Activated effector memory CD4-positive, alpha-beta T cell treated with Interleukin-2 at 50 U/mL for 16 hours (primary cell): ENCODE measurements around the gene MTIF3.
A peak's percentile ranks its signal among the peaks of the same experiment; 100 is the strongest.

Source experiments
- DNase-seq: peaks from one replicate; pipeline ENCODE4 v3.0.0-alpha.2; 2020

The MTIF3 gene

DNA sequence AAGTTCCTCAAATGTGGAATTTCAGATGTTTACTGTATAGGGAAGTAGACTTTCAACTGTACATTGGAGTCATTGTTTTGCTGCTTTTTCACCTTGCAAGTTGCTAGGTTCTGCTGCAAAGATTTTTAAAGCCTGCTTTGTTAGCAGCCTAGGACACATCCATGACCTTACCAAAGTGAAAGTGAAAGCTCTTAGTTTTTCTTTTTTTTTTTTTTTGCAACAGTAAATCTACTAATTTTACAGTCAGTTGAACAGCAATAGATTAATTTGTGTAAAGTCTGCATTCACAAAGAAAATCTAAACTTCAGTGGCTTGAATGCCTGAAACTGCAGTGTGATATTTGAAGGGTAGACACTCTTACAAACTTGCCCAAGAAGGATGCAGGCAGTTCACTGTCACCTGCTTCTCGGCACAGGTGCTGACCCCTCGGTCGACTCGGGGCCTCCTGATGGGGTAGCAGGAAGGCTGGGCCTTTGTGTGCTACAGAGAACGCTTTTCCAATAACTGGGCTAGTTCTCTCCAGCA lies 5.0 kb upstream of the MTIF3 start:
- no peak for DNase-seq

DNA sequence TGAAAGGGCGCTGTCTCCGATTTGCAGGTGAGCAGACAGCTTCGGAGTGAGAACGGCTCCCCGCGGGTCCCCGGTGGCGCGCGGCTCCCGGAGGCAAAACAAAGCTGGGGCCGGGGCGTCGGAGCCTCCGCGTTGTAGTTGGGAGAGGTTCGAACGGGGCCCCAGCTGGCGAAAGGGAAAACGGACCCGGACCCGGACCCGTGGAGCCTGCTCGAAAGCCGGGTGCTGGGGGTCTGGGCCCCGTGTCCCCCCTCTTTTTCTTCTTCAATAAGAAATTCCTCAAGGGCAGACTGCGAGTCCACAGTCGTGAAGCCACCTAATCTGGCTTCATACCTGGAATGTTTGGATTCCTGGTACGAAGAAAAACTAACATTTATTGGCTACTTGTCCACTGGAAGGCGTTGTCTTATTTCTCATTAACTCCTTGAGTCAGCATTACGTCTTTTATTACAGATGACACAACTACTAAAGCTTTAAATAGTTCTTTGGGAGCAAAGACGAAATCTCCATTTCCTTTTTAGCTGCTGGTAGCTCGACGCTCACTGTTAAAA lies 632 bp upstream of the MTIF3 start:
- no peak for DNase-seq

DNA sequence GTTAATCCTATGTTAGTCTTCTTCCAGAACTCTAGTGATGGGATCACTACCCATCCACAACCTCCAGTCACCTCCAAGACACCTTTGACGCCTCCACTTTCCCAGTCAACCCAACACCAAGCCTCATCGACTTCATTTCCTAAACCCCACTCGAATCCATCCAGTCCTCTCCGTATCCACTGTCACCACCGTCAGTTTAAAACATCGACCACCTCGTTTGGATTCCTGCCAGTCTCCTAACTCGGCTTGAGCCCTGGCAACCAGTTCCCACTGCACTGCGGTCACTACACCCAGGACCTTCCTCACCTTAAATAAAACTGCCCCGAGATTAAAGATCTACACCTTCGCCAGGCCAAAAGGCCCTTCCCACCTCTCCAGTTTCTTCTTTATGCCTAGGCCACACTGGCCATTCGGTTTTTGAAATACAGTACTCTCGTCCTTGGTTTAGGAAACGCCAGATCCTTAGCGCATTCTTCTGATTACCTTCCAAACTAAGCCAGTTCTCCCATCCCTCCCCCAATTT lies 1.2 kb downstream of the MTIF3 start:
- no peak for DNase-seq

DNA sequence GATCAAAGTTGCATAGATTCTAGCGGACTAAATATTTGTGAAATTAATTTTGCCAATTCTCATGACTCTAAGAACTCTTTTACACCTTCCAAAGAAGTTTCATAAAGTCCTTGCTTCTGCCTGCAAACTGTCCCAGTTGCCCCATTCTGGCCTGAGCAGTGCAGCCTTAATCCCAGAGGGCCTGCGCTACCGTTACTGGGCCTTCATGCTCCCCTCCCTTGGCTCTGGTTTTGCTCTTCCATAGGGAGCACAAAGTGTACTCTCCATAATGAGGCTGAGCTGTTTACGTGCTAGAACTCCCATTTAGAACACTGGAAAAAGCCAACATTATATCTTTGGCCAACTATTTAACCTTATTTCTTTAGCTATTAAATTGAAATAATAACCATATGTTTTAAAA lies 2.1 kb downstream of the MTIF3 start:
- no peak for DNase-seq

DNA sequence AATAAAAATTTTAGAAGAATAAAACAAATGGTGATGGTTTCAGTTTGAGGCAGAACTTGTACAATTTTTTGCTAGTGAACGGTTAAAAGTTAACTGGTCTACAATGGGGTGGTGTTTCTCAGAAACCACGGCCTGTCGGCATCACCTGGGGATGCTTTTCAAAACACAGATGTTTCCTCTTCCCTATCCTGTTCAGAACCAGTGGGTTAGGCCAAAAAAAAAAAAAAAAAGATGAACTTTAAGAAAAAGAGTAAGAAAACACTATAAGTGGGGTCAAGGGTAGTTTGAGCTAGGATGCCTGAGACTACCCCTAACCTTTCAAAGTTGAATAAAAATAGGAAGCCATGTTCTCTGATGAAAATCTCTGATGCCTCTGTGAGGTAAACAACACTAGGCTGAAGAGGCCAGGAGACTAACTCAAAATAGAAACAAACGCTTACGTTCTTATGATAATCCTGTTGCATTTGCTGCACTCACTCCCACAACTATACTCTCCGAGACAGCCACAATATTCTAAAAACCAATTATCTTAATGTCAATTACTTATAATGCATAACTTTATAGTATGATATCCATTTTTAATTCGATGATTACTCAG lies 3.3 kb downstream of the MTIF3 start:
- no peak for DNase-seq

DNA sequence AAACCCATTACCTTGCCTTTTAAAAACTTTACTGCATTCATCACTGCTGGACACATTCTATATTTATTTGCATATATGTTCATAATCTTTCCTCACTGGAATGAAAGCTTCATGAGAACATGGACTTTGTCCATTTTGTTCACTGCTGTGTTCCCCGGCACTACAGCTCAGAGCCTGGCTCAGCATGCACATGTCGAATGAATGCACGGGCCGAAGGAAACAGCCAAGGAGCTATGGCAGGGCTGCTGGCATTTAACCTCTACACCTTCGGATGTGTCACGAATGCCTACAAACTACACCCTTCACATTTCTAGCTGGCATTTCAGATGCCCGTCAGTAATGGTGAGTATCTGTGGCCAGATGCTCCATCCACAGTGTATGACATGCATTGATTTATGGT lies 7.6 kb downstream of the MTIF3 start:
- no peak for DNase-seq

DNA sequence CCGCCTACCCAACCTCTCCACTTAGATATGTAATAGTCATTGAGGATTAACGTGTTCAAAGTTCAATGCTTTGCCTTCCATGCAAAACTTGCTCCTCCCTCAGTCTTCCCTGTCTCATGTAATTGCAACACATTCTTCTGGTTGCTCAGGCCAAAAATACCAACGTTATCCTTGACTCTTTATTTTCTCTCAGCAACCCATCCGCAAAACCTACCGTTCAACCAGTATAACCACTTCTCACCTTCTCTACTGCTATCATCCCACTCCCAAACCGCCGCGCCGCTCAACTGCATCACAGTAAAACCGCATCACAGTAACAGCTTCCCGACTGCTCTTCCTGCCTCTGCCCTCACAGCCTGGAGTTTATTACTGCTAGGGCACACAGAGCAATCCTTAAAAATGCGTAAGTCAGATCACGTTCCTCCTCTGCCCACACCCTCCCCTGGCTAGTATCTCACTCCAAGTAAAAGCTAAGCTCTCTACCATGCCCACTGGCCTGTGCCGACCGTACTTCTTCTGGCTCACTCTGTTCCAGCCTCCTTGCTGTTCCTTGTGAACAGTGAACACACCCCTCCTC lies 8.2 kb downstream of the MTIF3 start:
- no peak for DNase-seq

DNA sequence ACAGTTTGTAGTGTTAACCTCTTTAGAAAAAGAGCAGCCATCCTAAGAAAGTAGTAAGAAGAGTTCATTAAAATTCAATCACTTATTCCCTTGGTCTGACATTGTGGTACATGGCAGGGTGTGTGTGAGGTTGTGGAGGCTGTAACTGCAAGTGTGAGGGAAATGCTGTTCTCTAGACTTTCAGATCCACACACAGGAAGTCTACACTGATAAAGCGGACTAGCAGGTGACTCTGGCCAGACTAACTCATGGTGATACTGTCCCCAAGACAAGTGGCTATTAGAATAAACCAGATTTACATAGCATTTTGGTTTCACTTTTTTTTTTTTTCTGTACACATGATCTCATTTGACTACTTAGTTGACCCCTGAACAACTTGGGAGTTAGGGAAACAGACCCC lies 10.0 kb downstream of the MTIF3 start:
- DNase-seq, result no peak

DNA sequence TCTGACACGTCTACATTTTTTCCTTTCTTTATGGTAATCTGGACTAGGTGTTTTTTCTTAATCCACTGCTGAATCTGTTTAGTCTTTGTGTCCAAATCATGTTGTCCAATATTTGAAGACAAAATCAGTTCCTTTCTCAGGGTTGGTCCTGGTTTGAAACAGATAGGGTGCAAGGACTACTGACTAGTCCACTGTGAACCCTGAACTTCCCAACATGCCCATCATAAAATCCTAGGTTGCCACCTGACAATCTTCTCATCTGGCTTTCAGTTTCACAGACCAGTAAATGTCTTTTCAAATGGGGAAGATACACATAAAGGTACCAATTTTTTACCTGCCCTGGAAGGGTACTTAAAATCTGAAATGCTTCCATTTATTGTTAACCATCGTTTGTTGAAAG lies 13.2 kb downstream of the MTIF3 start:
- no peak for DNase-seq

DNA sequence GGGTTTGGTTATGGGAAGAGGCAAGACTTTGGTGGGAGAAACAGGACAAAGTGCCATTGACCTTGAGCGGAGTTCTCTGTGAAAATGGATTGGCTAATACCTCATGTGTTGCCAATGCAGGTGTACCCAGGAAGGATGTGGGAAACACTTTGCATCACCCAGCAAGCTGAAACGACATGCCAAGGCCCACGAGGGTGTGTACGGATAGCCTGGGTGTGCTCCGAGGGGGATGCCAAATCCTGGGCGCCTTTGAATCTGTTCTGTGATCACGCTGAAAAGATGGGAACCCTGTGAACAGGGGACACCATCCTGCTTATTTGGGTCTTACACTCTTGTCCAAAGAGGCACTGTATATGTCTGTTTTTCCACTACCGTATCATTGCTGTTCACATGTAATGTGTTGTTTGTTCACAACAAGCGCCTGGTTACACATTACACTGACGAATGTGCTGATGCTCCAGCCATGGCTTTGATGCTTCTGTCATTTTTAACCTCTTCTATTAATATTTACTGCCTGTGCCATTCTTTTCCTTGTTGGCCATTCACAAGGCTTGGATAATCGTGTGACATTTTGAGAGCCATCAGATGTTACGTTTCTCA lies 17.7 kb downstream of the MTIF3 start:
- no peak for DNase-seq

DNA sequence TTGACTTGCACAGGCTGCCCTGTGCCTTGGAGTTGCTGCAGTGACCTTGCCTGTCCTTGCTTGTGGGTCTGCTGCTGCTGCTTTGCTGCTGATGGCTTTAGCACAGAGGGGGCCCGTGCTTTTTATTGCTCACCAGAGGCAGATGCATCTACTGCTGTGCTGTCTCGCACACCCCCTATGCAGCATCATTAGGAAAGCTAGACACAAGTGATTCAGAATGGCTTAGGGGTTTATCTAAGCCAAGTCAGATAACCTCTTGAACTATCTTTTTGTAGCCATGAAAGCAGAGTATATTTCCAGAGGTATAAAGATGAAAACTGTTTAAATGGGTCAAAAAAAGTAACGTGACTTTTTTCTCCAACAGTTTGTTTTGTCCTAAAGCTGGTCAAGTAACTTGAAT lies 18.2 kb downstream of the MTIF3 start:
- DNase-seq, result no peak

DNA sequence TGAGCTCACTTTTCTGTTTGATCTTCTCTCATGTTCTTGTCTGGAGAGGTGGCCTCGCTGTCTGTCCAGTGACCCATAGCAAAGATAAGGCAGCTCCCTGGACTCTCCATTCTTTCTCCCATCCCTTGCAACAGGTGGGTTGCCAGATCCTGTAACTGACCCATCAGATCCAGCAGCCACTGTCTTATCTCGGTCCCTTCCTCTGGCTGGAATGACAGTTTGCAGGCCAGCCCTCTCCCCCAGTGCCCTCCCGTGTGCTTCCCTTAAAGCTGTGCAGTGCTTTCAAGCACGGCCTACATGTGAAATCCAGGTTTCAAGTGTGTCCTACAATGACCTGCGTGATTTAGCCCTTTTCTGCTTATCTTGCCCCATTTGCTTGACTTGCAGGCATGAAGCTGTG lies 22.2 kb downstream of the MTIF3 start:
- no peak for DNase-seq

DNA sequence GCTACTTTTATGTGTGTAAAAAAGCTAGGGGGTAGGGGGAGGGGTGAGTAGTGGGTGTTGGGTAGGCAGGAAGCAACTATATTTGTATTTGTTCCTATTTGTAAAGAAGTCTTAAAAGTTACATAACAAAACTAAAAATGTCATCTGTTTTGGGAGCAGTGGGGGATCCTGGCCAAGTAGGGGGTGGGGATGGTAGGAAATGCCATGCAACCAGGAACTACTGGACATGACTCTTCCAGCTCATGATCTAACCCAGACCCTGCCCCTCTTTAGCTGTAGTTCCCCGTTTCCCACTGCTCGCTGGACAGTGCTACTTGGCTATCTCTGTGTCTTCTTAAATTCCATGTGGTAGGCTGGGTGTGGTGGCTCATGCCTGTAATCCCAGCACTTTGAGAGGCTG lies 22.7 kb downstream of the MTIF3 start:
- no peak for DNase-seq

DNA sequence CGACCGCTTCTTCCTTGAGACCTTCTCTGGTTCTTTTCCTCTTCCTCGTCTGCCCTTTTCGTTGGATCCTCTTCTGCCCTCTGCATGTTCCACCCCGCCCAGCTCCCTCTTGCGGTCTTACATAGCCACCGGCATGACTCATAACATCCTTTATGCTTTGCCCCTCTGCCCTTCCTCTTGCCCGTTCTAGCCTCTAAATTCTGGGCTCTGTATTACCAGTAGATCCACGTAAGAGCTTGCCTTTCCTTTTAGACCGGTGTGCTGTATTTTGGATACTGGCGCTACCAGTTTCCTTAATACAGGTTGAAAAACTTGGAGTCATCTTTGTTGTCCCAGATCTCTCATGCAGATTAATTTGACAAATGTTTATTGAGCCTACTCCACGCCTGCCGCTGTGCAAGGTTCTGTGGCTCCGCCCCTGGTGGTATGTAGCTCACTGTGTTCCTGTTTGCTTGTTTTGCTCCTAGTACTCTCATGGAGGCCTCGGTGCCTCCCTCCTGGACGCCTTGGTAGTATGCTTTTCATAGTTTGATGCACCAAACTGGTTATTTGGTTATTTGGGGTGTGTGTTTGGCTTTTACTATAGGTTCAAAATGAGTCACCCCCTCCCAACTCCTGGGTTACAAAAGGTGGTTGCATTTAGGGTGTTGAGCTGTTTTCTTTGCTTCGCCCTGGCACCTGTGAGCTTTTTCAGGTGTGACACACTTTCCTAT lies 24.3 kb downstream of the MTIF3 start:
- peak; percentile 76 for DNase-seq

DNA sequence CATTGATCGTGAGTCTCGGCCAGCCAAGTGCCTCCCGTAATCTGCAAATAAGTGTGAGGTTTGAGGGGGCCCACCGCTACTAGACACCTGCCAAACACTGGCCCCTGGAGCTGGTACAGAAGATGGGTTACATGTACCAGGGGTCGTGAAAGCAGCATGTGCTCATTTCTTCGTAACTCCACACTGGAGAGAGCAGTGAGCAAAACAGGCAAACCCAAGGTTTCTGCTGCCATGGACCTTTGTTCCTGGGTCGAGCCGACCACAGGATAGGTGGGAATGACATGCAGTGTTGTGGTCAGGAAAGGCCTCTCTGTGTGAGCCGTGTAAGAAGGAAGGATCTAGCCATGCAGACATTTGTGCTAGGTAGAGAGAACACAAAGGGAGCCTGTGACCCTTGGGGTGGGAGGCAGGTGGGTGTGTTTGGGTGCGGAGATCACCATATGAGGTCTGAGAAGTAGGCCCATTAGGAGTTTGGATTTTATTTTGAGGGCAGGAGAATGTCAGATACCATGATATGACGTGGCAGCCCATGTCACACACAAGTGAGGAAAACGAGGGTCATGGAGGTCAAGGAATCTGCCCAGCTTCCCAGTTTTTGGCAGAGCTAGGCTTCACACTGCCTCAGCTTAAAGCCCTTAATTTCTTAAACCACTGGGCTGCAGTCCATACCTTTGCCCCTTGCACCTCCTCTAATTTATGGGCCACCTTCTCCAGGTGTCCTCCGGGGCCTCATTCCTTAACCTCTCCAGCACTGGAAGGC lies 25.0 kb downstream of the MTIF3 start:
- DNase-seq, result peak; percentile 17

DNA sequence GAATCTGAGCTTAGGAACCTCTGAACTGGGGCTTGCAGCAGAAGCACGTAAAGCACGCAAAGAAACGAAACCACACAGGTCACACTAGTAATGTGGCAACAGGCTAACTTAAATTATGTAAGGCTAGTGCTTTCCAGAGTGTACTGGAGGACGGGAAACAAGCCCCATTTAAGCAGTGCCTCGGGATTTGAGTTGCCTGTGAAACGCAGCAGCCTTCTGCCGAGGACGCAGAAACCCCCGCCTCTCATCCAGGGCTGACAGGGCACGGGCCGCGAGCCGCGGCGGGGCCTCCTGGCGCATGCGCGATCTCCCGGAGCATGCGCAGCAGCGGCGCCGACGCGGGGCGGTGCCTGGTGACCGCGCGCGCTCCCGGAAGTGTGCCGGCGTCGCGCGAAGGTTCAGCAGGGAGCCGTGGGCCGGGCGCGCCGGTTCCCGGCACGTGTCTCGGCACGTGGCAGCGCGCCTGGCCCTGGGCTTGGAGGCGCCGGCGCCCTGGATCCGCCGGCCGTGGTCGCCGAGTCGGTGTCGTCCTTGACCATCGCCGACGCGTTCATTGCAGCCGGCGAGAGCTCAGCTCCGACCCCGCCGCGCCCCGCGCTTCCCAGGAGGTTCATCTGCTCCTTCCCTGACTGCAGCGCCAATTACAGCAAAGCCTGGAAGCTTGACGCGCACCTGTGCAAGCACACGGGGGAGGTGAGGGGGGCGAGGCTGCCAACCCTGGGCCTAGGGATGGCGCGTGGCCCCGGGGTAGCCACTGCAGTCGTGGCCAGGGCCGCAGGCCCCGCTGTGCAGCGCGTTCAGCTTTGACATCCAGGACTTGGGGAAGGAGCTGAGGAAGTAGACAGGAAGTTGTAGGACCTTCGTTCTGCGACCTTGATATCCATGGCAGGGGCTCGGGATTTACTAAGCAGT lies 25.9 kb downstream of the MTIF3 start, which contains the start of gene GTF3A:
Gene GTF3A, plus strand, starts transcription at position 374 of the 912 bp plus-strand sequence.
- peak; percentile 85 for DNase-seq

DNA sequence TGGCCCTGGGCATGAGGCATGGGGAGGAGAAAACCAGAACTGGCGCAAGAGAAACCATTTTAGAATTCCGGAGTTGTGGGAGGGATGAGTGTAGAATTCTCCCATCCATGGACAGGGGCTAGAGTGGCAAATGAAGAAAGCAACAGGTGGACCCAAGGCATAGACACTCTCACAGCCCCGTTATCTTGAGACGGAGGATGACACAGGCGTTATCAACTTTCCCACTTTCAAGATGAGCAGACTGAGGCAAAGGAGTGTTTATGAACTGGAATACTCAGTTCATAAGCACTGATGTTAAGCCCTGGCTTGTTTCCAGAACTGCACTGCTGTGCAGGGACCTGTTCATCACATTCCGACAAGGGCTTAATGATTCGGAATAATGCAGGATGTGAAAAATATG lies 27.0 kb downstream of the MTIF3 start:
- DNase-seq, result no peak

DNA sequence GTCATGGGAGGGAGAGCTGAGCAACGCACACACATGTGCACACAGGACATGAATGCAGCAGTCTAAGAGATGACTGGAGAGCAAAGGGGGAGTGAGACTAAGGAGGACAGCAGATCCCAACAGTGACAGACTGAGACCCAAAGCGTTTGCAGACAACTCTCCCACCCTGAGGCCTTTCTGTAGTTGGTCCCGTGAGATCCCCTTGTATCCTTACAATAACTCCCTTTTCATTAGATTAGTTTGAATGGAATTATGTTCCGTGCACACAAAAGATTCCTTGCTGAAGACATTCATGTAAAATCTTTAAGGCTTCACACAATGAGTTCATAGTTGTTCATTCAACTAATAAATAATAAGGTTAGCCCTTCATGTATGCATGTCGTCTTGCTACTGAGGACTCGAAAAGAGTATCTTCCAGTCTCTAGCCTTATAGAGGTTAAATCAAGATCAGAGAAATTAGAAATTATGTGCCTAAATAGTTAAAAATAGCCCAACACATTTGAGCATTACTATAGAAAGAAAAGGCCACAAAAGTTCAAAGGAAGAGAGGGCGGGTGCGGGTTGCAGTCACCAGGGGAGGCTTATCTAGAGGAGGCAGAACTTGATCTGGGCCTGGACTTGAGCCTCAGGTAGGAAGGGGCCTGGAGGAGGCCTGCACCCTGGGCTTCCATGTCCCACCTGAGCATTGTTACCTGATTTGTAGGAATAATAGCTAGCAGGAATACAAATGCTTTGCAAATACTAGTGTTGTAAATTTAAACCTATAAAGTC lies 29.1 kb downstream of the MTIF3 start:
- DNase-seq, result no peak

DNA sequence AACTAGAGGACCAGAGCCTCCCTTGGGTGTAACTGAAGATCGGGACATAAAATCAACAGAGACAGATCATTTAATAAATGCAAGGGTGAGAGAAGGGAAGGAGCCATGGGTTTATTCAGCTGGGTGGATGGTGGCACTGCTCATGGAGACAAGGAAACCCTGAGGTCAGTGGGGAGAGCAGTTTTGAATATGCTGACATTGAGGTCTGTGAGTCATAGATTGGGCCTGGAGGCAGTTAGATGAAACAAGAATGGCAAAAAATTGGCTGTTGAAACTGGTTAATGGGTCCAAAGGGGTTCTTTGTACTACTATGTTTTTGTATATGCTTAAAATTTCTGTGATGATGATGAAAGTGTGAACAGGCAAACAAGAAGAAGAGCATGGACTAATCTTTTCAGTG lies 31.0 kb downstream of the MTIF3 start:
- DNase-seq, result no peak

DNA sequence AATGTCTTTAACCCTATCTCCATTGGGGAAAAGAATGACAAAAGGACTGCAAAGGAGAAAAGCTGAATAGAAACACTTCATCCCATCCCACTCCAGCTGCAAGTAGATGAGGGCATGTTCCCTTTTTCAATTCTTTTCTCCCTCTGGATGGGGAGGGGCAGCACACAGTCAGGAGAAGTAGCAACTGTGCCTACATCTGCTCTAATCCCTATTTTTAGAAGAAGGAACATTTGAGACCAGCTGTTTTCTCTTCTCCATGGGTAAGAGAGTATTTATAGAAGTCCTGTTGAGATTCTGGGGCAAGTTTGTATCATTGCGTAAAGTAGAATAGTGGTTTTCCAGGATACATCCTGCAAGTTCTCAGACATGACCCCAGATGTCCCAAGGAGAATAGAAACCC lies 35.2 kb downstream of the MTIF3 start:
- DNase-seq, result no peak

DNA sequence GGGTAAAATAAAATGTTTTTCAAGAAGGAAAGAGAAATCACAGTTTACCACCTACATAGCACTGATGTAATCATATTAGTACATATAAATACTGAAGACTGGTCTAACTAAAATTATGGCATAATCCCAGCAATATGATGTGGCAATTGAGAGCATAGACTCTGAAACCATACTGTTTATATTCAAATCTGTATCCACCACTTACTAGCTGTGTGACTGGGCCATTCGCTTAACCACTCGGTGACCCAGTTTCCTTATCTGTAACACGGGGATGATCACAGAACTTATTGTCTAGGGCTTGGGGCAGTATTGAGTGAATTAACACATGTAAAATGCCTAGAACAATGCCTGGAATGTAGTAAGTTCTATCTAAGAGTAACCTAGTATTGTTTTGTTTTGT lies 39.0 kb downstream of the MTIF3 start:
- DNase-seq, result no peak
